Endodermal cell (in vitro differentiated cells): Measurements from ENCODE around the gene ZFYVE27. TPM values are rescaled to one million over a fixed set of nuclear protein-coding genes. Genes with fewer than 3 reads are reported as not detected.
A peak's percentile ranks its signal among the peaks of the same experiment; 100 is the strongest.

Experiments used
- DNase-seq: peaks from one replicate; pipeline ENCODE4 v3.0.0-alpha.2; 2017
- H3K27ac ChIP-seq: 2 replicates; pipeline ENCODE4 v1.5.1; 2013; ENCODE audit warnings: mild to moderate bottlenecking, low read depth, low read length, moderate library complexity
- H3K27me3 ChIP-seq: 2 replicates; pipeline ENCODE4 v1.6.1; 2013; ENCODE audit warnings: mild to moderate bottlenecking, low read length, moderate library complexity; ENCODE audit not compliant: insufficient read depth, control insufficient read depth, poor library complexity, severe bottlenecking
- H3K36me3 ChIP-seq: 2 replicates; pipeline ENCODE4 v1.7.0; 2013; ENCODE audit warnings: mild to moderate bottlenecking, low read length, moderate library complexity; ENCODE audit not compliant: control insufficient read depth, insufficient read depth
- H3K4me1 ChIP-seq: one replicate; pipeline ENCODE4 v1.7.0; 2013; ENCODE audit warnings: low read length; ENCODE audit not compliant: control insufficient read depth, insufficient read depth
- H3K4me3 ChIP-seq: 2 replicates; pipeline ENCODE4 v1.5.1; 2013; ENCODE audit warnings: mild to moderate bottlenecking, low read length, moderate library complexity
- H3K9ac ChIP-seq: 2 replicates; pipeline ENCODE4 v1.6.1; 2013; ENCODE audit warnings: mild to moderate bottlenecking, low read length, moderate library complexity; ENCODE audit not compliant: poor library complexity, severe bottlenecking; ENCODE audit errors: extremely low read depth
- H3K9me3 ChIP-seq: 2 replicates; pipeline ENCODE4 v1.6.1; 2013; ENCODE audit warnings: mild to moderate bottlenecking, low read length, moderate library complexity; ENCODE audit not compliant: control insufficient read depth
- H3K27ac Mint-ChIP-seq: 2 replicates; pipeline ENCODE4 v1.8.0; 2020; ENCODE audit warnings: mixed read lengths
- H3K27me3 Mint-ChIP-seq: 2 replicates; pipeline ENCODE4 v1.8.0; 2021; ENCODE audit warnings: mild to moderate bottlenecking, mixed read lengths; ENCODE audit not compliant: insufficient read depth
- H3K36me3 Mint-ChIP-seq: 2 replicates; pipeline ENCODE4 v1.8.0; 2020; ENCODE audit warnings: low read depth, mixed read lengths
- H3K4me1 Mint-ChIP-seq: 2 replicates; pipeline ENCODE4 v1.8.0; 2020; ENCODE audit warnings: mixed read lengths
- H3K4me3 Mint-ChIP-seq: 2 replicates; pipeline ENCODE4 v1.8.0; 2020; ENCODE audit warnings: mild to moderate bottlenecking, moderate library complexity, mixed read lengths
- H3K9me3 Mint-ChIP-seq: 2 replicates; pipeline ENCODE4 v1.8.0; 2020; ENCODE audit warnings: mild to moderate bottlenecking, mixed read lengths
- CTCF ChIP-seq: fragments of 200-600 bp; sonication (generic); conservative IDR thresholded peaks from 2 replicates; pipeline ENCODE4 v1.5.0; 2021; ENCODE audit warnings: antibody characterized with exemption, mild to moderate bottlenecking
- WGBS, 2 experiments: methylation state at CpG; one replicate each; pipeline versions ENCODE4 v1.1.5 to v1.1.7; 2013; ENCODE audit warnings: missing lambda C conversion rate in 2 of 2, mixed read lengths in 1 of 2; ENCODE audit not compliant: insufficient coverage in 1 of 2, insufficient read length in 1 of 2; 5-methylcytosine and 5-hydroxymethylcytosine counted together
- total RNA-seq, 2 donors: library from RNA; stranded (reverse); fragmentation: NEBNext Ultra II Directional in 1 of 2; extraction: Animal tissue kit (Norgen Biotek cat#: 25700) in 1 of 2; gene quantifications; 2 replicates in 1 of 2; 3 replicates in 1 of 2; pipeline ENCODE4 v1.2.1, GENCODE V29; 2021

Gene ZFYVE27
- total RNA-seq, 2 donors from 2014 or later: 33.5 to 36.3 TPM

- 91 to 93% methylated on average over 6 of the region's 6 CpGs for WGBS, 2 experiments
- peaks cover 12% of the 10 kb centered on the region for H3K9me3 Mint-ChIP-seq
- Histone ChIP-seq H3K4me1 (no peaks in the 10 kb centered on the region), H3K36me3 (peaks cover 8% of the 10 kb centered on the region), H3K4me3 (no peak overlapping the region), H3K27me3 (peaks cover 19% of the 10 kb centered on the region), H3K9ac (no peak overlapping the region), H3K9me3 (peaks cover 8% of the 10 kb centered on the region), H3K27ac (no peak overlapping the region)
- H3K27ac Mint-ChIP-seq: no peak overlapping the region
- H3K4me3 Mint-ChIP-seq: no peak overlapping the region
- H3K36me3 Mint-ChIP-seq: no peaks in the 10 kb centered on the region
- no peak for TF ChIP-seq CTCF
- H3K27me3 Mint-ChIP-seq: peaks cover 38% of the 10 kb centered on the region
- no peak for DNase-seq
- peaks cover 9% of the 10 kb centered on the region for H3K4me1 Mint-ChIP-seq
Measured at GRCh38 chr10:97734021-97734420, 2.9 kb upstream of the ZFYVE27 start.

GRCh38 chr10:97736403-97736901, 476 bp upstream of the ZFYVE27 start:
- Histone ChIP-seq H3K9me3 (peaks cover 8% of the 10 kb centered on the region), H3K27ac (no peak overlapping the region), H3K4me3 (no peak overlapping the region), H3K36me3 (peaks cover 24% of the 10 kb centered on the region), H3K27me3 (peaks cover 19% of the 10 kb centered on the region), H3K9ac (no peak overlapping the region), H3K4me1 (no peaks in the 10 kb centered on the region)
- Mint-ChIP-seq H3K27ac (peak overlapping the region; percentile 95), H3K4me3 (peak overlapping the region; percentile 73), H3K27me3 (peaks cover 38% of the 10 kb centered on the region), H3K4me1 (peaks cover 20% of the 10 kb centered on the region), H3K36me3 (peaks cover 20% of the 10 kb centered on the region), H3K9me3 (peaks cover 12% of the 10 kb centered on the region)
- 81% methylated on average over 12 to 13 of the region's 13 CpGs for WGBS, 2 experiments
- TF ChIP-seq CTCF: no peak
- DNase-seq: no peak

GRCh38 chr10:97737770-97738265, 890 bp downstream of the ZFYVE27 start:
- 34 to 38% methylated on average over 8 to 14 of the region's 14 CpGs for WGBS, 2 experiments
- Histone ChIP-seq H3K27ac (no peak overlapping the region), H3K9me3 (peaks cover 8% of the 10 kb centered on the region), H3K9ac (peak overlapping the region; percentile 84), H3K36me3 (peaks cover 26% of the 10 kb centered on the region), H3K4me1 (peaks cover under 1% of the 10 kb centered on the region), H3K27me3 (peaks cover 19% of the 10 kb centered on the region), H3K4me3 (peak overlapping the region; percentile 86)
- H3K27ac Mint-ChIP-seq: peak overlapping the region; percentile 84
- H3K4me3 Mint-ChIP-seq: peak overlapping the region; percentile 73
- H3K9me3 Mint-ChIP-seq: peaks cover 12% of the 10 kb centered on the region
- H3K36me3 Mint-ChIP-seq: peaks cover 25% of the 10 kb centered on the region
- peaks cover 36% of the 10 kb centered on the region for H3K27me3 Mint-ChIP-seq
- no peak for TF ChIP-seq CTCF
- DNase-seq: no peak
- H3K4me1 Mint-ChIP-seq: peaks cover 20% of the 10 kb centered on the region
